Left cardiac atrium (tissue), 4 donors: ENCODE data around the gene COBL. TPM values are rescaled to one million over a fixed set of nuclear protein-coding genes. Genes with fewer than 3 reads are reported as not detected.

ENCODE experiments used
- ATAC-seq, 2 donors: fragments of 200-7000 bp; cut with Tn5 transposase; one replicate each; pipeline ENCODE4 v1.9.1; 2020; ENCODE audit warnings: mild to moderate bottlenecking in 2 of 2, moderate library complexity in 2 of 2
- DNase-seq: peaks from one replicate; pipeline ENCODE4 v3.0.0-alpha.2; 2020
- intact Hi-C, 2 donors: fragments of 100-400 bp; cut with DNase I; formaldehyde crosslinking; loops; one replicate each; pipeline versions ENCODE4 v1.14.1 to v1.15.1; 2022 to 2023
- total RNA-seq, 2 donors: library from RNA; stranded (reverse); fragmentation: NEBNext Ultra II Directional; extraction: Animal tissue kit (Norgen Biotek cat#: 25700); gene quantifications; one replicate each; pipeline ENCODE4 v1.2.1, GENCODE V29; 2021
- donor health status: DM: no; HTN: yes; CAD: no.
- donor health status: DM: no; HTN: yes; CAD: no; lungs with severe emphysema.
- donor health status: DM: yes; HTN: yes; CAD: no.
- donor health status: Dilated cardiomyopathy.

Gene COBL
- total RNA-seq, 2 donors from 2014 or later = 28.1 to 36.0 TPM

DNA sequence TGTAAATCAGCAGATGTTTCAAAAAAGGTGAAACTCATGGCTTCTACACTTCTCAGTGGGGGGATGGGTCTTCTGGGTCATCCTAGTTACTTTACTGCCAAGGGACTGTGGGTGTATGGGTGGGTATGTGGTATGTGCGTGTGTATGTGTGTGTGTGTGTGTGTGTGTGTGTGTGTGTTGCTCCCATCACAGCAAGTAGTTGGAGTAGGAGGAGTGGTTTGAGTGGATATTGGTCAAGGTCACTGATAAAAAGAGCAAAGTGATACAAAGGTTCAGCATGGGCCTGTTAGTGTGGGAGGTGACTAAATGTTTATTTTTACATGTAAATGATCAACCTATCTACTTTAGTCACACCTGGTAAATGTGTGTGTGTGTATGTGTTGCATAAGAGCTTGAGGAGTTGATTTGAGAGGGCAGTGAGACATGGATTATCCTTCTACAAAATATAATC, 11.8 kb upstream of the COBL start:
- ATAC-seq (no peak), DNase-seq (no peak)
- intact Hi-C loops = no loop called here

GRCh38 chr7:51327287-51327717, 10.7 kb upstream of the COBL start:
- intact Hi-C loops = no loop called here
- ATAC-seq (no peak), DNase-seq (no peak)

DNA sequence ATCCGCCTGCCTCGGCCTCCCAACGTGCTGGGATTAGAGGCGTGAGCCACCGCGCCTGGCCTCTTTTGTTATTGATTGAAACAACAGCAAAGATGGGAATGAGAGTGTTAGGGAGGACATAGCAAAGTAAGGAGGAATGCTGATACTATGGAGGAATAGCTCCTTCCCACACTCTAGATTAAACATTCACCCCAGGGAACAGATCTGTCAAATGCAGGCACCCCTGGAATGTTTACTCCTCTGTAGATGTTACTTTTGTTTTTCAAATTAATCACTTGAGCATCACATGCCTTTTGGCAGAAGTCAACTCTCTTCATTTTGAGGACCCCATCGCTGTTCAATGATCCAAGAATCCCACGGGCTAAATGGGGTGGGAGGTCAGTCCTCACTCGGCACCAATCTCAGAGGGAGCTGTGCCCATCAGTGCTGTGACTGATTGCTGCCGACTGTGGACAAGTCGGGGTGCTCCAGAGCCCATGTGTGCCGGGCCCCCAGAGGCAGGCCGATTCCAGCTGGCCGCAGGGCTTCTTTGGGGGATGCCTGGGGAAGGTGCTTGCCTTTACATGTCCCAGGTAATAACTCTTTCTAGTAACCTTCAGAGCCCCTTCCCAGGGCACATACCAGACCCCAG, 10.2 kb upstream of the COBL start:
- ATAC-seq = no peak
- no peak for DNase-seq

GRCh38 chr7:51325908-51326307, 9.3 kb upstream of the COBL start:
- ATAC-seq = no peak
- intact Hi-C loops = no loop called here

More for the DNA sequence above, 10.2 kb upstream of the COBL start:
- intact Hi-C loops = no loop called here

DNA sequence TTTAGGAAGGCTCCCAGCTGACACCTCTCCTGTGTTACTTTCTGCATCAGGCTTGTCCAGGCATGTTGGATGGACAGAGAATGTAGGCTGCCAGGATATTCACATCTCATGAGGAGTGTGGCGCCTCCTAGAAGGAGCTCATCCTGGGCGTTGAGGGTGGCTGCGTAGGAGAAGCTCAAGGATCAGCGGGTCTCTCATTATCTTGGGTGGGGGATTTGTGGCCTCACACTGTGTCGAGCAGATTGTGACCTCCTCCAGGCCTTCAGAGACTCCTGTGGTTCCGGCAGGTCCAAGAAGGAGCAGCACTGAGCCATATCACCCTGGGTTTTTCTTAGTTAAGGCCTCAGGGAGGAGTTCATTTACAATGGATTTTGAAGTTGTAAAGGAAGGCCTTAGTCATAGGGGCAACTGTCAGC, 8.7 kb upstream of the COBL start:
- intact Hi-C loops = no loop called here
- ATAC-seq (peak in 1 of 2 donors; percentile 20), DNase-seq (no peak)

More at GRCh38 chr7:51325908-51326307, 9.3 kb upstream of the COBL start:
- no peak for DNase-seq

DNA sequence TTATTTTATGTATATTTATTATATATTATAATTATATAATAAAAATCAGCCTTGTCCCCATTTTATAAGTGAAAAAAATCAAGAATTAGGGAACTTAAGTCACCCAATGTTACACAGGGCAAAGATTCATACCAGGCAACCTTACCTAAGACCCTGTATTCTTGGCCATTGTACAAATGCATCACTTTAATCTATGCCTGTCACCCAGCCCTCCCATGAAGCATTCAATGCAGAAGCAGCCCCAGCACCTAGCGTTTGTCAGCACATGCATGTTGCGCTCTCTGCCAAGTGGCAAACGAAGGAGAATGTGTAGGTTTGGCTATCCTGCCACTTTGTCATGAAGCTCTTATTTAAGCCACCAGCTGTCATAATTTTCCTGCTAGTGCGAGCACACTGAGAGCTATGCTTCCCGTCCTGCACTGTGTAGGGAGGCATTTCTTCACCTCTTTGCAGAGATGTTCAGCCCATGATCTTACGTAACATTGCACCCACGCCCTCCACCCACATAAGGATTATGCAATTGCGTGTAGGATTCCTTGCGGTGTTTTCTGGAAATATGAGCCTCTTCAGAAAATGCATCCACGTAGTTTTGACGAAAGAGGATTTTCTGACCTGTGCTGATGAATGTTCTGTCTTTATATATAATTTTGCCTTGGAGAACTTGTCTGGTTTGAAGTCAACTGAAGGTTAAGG, 7.7 kb upstream of the COBL start:
- DNase-seq = no peak
- intact Hi-C loops = no loop called here
- peak; percentile 38 to 90 for ATAC-seq

DNA sequence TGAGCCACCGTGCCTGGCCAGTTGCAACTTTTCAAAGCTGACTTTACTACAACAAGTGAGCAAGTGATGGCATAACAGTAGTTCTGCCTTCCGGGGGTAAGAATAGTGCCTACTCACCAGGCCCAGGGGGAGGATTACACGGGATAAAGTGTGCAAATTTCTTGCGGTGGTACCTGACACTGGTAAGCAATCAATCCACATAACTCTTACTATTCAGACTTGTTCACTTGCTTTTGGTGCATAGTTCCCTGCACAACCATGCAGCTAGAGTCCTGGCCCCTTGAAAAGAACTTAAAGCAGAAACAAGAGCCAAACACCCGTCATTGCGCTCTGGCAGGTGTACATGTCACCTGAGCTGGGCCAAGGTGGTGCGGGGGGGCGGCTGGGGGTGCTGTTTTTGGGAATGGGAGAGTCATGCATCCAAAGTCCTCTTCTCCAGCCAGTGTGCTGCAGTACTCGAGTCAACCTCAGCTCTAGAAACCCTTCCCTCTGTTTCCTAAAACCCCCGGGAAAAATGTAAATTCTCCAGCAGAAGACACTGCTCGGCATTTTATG, 5.4 kb upstream of the COBL start:
- DNase-seq = no peak
- intact Hi-C loops = no loop called here
- ATAC-seq = no peak

- DNase-seq (no peak), ATAC-seq (no peak)
- intact Hi-C loops = loop anchor here in 1 of 2 donors (5.0 kb wide), 1 partner anchor 38 kb away; no protein-coding TSS in a partner anchor
These were observed 2.4 kb upstream of the COBL start for GRCh38 chr7:51318886-51319579.

DNA sequence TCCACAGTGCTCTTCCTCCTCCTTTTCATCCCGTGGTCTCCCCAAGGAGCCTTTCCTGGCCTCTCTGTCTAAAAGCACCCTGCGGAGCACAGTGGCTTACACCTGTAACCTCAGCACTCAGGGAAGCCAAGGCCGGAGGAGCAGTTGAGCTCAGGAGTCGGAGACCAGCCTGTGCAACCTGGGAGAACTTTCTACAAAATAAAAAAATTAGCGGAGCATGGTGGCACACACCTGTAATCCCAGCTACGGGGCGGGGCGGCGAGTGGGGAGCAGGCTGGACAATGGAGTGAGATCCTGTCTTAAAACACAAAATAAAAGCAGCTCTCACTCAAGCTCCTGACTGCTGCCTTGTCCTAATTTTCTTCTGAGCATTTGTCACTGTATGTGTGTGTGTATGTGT, 1.4 kb upstream of the COBL start:
- ATAC-seq (no peak), DNase-seq (no peak)
- intact Hi-C loops = loop anchor here in 1 of 2 donors (5.0 kb wide), 1 partner anchor 39 kb away; no protein-coding TSS in a partner anchor

- ATAC-seq (no peak), DNase-seq (no peak)
- intact Hi-C loops = loop anchor here in 1 of 2 donors (5.0 kb wide), 1 partner anchor 40 kb away; no protein-coding TSS in a partner anchor
These were observed 937 bp upstream of the COBL start for GRCh38 chr7:51317582-51317910.

GRCh38 chr7:51316262-51316665, 345 bp downstream of the COBL start:
- peak; percentile 76 to 77 for ATAC-seq
- intact Hi-C loops = loop anchor here in 1 of 2 donors (5.0 kb wide), 1 partner anchor 41 kb away; no protein-coding TSS in a partner anchor
- no peak for DNase-seq

- DNase-seq (no peak), ATAC-seq (peak; percentile 43 to 63)
- intact Hi-C loops = loop anchor here in 1 of 2 donors (5.0 kb wide), 1 partner anchor 42 kb away; no protein-coding TSS in a partner anchor
These were observed 982 bp downstream of the COBL start for GRCh38 chr7:51315393-51316261.

- intact Hi-C loops = loop anchor here in 1 of 2 donors (5.0 kb wide), 1 partner anchor 43 kb away; no protein-coding TSS in a partner anchor
- DNase-seq (no peak), ATAC-seq (peak in 1 of 2 donors; percentile 41)
These were observed 1.9 kb downstream of the COBL start for GRCh38 chr7:51314726-51315125.

- no peak for DNase-seq
- intact Hi-C loops = no loop called here
- no peak for ATAC-seq
These were observed 2.7 kb downstream of the COBL start for GRCh38 chr7:51313738-51314425.

DNA sequence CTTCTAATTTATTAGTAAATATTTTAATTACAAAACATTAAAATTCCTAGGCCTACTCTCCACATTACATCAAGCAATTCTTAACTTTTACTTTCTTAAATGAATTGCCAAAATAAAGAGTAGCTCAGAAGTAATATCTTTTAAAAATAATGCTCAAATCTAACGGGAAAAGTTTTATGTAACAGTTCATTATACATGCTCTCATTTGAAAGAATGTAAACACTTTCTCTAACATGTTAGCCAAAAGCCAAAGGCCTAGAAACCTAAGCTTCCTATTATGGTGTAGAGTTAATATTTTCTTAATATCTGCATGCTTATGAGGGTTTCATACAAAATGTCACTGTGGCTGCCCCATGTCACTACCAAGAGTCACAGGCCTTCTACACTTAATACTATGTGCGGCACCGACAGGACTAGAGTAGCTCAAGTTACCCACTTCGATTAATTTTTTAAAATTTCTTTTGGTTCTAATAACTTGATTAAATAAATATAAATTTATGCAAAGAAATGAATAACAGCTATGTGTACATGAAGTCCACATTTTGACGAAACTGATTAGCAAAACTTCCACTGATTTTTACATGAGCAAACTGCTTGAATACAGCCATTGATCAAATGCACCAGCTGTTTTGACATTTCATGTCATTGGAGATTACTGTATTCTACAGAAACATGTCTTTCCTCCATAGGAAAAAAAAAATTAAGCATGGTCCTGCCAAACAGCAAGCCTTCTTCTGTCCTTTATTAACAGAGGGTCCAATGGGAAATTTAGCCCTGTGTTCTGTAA, 3.5 kb downstream of the COBL start:
- ATAC-seq (no peak), DNase-seq (no peak)
- intact Hi-C loops = no loop called here

DNA sequence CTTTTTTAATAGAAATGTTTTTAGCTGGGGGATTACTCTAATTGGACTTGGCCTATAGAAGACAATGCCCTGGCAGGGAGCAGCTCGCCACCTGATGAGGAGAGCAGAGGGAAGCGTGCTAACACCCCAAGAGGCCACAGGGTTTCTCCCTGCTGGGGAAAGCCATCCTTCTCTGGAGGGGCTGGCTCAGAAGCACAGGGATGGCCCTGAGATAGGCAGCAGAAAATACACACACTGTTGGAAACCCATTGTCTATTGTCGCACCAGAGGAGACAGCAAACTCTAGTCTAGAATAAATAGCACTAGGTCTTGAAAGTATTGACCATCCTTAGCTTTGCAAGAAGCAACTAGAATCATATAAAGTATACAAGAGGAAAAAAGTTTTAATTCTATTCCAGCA, 5.4 kb downstream of the COBL start:
- DNase-seq = no peak
- no peak for ATAC-seq
- intact Hi-C loops = no loop called here

- DNase-seq = no peak
- ATAC-seq = no peak
- intact Hi-C loops = no loop called here
These were observed 6.5 kb downstream of the COBL start for GRCh38 chr7:51310131-51310583.
